Urothelium cell line (cell line): ENCODE results near the gene MSH2.
A peak's percentile ranks its signal among the peaks of the same experiment; 100 is the strongest.
"Not testable (repeated sequence)": the region's sequence is repeated elsewhere in the genome, so short reads cannot be mapped to it uniquely, and the experiment has no call there.

ENCODE experiments used
- DNase-seq: peaks from one replicate; pipeline ENCODE4 v3.0.0; 2011; ENCODE audit warnings: low spot score, mixed read lengths
- FAIRE-seq: peaks from 2 replicates; lab custom pipeline; 2011; peaks lifted over from hg19 to GRCh38; lab: Jason Lieb, UNC

MSH2 gene

DNA sequence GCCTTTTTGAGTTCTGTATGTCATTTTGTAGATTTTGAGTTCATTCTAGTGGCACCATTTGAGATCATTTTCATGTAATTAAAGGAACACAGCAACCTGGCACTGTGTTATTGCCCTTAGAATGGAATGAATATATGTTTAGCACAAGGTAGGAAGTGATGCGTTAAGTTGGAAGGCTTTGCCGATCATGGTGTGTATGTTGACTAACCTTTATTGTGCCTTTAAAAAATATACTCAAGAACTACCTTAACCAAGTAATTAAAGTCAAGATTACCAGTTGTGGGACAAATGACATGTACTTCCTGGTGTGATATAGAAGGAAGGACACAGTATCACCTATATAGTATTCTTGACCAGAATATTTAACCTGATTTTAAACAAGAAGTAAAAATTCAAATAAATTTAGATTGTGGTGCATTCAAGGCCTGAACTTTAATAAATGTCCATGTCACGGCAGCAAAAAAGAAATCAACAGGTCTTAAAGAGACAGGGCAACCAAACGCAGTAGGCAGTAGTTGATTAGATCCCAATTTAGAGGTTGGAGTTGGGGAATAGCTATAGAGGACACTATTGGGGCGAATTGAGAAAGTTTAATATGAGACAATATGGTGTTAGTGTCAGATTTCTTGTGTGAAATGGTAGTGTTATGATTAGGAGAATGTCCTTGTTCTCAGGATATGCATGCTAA lies 68.6 kb downstream of the MSH2 start:
- DNase-seq = no peak
- FAIRE-seq = peak; percentile 23

- no peak for DNase-seq
Observed at GRCh38 chr2:47479863-47480262, 76.9 kb downstream of the MSH2 start.

GRCh38 chr2:47483191-47483590 lies 80.2 kb downstream of the MSH2 start:
- FAIRE-seq (no peak), DNase-seq (no peak)

More at GRCh38 chr2:47479863-47480262, 76.9 kb downstream of the MSH2 start:
- FAIRE-seq = no peak

DNA sequence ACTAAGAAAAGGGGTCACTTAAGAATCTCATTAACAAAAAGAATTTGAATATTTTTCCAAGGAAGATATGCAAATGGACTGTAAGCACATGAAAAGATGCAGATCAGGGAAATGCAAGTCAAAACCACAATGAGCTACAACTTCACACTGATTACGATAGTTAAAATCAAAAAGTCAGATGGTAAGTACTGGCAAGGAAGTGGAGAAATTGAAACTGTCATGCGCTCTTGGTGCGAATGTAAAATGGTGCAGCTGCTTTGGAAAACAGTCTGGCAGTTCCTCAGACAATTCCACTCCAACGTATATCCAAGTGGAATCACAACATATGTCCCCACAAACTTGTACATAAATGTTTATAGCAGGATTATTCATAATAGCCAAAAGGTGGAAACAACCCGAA lies 81.4 kb downstream of the MSH2 start:
- DNase-seq = no peak
- FAIRE-seq = no peak

GRCh38 chr2:47485177-47485576 lies 82.2 kb downstream of the MSH2 start:
- no peak for DNase-seq
- FAIRE-seq = no peak

DNA sequence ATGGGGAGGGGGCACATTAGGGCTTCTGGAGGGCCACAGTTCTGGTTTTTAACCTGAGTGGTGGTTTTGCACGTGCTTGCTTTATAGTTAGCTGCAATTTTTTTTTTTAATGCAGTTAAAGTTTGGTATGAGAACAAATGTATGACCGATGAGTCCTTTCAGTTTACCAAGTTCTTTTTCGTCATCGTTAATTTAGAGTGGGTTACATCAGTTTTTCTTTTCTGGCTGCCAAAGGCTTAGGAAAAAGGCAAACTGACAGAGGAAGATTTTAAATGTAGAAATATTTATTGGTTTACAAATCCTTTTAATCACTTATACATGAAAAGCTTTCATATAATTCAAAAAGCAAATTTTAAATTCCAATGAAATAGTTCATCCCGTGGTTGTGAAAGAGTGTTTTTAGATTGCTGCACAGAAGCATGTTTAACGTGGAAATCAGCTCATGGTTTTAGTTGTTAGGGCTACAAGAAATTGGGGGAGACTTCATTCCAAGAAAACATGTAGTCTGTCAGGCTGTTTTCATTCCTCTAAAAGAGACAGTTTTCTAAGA lies 82.9 kb downstream of the MSH2 start:
- DNase-seq (no peak), FAIRE-seq (no peak)

DNA sequence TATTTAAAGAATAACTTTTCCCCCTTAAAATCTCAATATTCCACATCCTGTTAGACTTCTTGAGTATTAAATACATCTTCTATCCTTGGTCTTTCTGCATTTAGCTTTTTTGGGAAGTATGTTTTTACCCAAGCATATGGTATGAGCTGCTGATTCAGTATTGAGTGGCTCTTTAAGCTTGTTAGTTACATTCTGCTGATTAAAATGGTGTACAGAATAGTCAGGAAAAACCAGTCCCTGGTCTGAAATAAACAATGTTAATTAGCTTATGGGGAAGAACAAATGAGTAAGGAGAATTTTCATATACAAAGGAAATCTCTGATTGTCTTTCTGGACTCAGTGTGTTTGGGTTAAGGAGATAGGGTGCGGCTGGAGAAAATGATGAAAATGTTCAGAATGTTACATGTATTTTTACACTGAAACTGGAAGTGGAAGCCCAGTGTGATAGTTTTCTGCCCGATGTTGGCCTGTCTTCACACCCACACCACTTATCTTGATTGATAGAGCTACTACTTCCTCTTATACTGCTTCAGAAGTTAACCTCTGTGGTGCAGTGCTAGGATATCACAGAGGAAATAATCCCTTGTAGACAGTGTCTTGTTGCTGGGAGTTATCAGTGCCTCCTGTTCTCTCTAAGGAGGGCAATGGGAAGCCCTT lies 84.0 kb downstream of the MSH2 start:
- FAIRE-seq = no peak
- DNase-seq = no peak

- FAIRE-seq = no peak
- no peak for DNase-seq
Observed at GRCh38 chr2:47487498-47487875, 84.5 kb downstream of the MSH2 start.

GRCh38 chr2:47488870-47489584 lies 86.1 kb downstream of the MSH2 start:
- FAIRE-seq = no peak
- peak; percentile 91 for DNase-seq

DNA sequence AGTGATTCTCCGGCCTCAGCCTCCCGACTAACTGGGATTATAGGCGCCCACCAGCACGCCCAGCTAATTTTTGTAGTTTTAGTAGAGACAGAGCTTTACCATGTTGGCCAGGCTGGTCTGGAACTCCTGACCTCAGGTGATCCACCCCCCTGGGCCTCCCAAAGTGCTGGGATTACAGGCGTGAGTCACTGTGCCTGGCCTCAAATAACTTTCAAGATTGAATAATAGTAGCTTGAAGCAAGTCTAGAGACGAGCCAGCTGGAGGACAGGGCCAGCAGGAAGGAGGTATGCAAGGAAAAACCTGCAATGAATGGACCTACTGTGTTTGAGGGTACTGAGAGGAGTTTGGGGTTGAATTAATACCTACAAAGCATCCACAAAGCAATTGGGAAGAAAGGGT lies 87.5 kb downstream of the MSH2 start:
- FAIRE-seq (no peak), DNase-seq (peak; percentile 39)

- FAIRE-seq = no peak
- no peak for DNase-seq
Observed at GRCh38 chr2:47493317-47494035, 90.5 kb downstream of the MSH2 start.

DNA sequence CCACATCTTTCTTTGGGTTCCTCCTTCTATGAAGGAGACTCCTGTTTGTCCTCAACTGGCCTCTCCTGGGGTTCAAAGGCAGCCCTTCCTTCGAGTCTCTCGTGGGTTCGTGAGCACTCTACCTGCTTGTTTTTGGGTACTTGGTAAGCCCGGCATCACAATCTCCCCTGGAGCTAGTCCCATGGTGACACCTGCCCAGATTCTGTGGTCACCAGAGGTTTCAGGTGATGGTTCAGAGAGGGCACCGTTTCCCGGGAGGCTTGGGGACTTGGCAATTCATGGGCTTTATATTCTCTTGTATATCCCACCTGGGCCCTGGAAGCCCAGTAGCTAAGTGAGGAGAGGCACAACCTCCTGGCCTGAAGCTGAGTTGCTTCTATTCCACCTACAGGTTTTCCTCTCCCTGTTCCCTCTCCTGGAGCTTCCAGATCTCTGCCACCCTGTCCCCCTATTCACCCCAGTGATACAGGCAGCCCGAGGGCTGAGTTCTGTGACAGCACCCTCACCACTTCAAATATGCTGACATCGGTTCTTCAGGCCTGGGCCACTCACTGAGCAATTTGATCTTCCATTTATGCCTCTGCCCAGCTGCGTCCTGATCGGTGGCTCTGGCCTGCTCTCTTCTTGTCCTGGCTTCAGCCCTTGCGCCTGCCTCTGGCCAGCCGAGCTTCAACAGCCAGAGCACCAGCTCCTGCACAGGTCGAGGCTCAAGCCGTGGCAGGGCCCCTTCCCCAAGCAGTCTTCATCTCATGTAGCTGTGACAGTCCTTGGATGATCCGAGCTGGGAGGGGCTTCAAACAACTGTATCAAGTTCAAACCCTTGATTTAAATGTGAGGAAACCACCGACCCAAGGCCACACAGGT lies 91.5 kb downstream of the MSH2 start:
- FAIRE-seq = no peak
- DNase-seq = no peak

GRCh38 chr2:47497843-47498460 lies 95.0 kb downstream of the MSH2 start:
- peak; percentile 23 for FAIRE-seq
- no peak for DNase-seq

DNA sequence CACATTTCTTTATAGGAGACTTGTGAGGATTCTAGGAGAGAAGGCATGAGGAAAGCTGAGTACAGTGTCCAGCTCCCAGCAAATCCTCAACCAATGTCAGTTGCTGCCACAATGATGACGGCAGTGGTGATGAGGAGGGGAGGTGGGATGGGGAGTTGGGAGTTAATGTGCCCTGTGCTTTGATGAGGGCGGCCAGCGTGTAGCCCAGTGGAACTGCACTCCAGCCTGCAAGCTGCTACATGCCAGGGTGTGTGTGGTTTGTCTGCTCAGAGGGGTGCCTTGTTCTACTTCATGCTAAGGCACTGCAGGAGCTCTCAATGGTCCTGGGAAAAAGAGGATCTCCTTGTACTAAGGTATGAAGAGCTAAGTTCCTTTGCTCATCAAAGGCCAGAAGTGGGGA lies 96.1 kb downstream of the MSH2 start:
- FAIRE-seq = no peak
- no peak for DNase-seq

- FAIRE-seq = no peak
- DNase-seq = no peak
Observed at GRCh38 chr2:47499621-47500309, 96.8 kb downstream of the MSH2 start.

- no peak for DNase-seq
- FAIRE-seq = peak; percentile 48
Observed at GRCh38 chr2:47501374-47502200, 98.6 kb downstream of the MSH2 start.

DNA sequence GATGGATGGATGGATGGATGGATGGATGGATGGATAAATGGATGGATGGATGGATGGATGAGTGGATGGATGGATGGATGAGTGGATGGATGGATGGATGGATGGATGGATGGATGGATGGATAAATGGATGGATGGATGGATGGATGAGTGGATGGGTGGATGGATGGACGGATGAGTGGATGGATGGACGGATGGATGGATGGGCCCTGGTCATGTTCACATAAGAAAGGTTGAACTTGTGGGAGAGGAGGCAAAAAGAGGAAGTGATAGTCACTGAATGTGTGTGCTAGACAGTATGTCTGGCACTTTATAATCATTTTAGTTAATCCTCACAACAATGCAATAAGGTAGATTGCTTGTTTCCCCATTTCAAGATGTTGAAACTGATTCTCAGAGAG lies 99.5 kb downstream of the MSH2 start:
- DNase-seq = not testable (repeated sequence)
- FAIRE-seq = peak; percentile 5

GRCh38 chr2:47503481-47504070 lies 100.6 kb downstream of the MSH2 start:
- DNase-seq (no peak), FAIRE-seq (no peak)
